Epithelial cell of proximal tubule (primary cell): ENCODE results near the gene GABRR3. TPM values are rescaled to one million over a fixed set of nuclear protein-coding genes. Genes with fewer than 3 reads are reported as not detected.

Experiments used
- DNase-seq: peaks from one replicate; pipeline ENCODE4 v3.0.0-alpha.2; 2011; ENCODE audit warnings: low read depth
- H3K4me3 ChIP-seq: 2 replicates; pipeline ENCODE4 v1.5.1; 2011; ENCODE audit warnings: low read depth, mild to moderate bottlenecking, low read length
- CTCF ChIP-seq: conservative IDR thresholded peaks from 2 replicates; pipeline ENCODE4 v1.5.1; 2012; ENCODE audit warnings: low read depth, mild to moderate bottlenecking, low read length
- total RNA-seq: library from RNA; depleted of rRNA; stranded (reverse); fragments of >200 nt; gene quantifications from 2 replicates; pipeline ENCODE4 v1.2.3, GENCODE V29; 2015

Gene GABRR3
- total RNA-seq, 1 donor from 2014 or later: not detected

- TF ChIP-seq CTCF: no peak
- no peak overlapping the region for H3K4me3 ChIP-seq
- no peak for DNase-seq
These were observed 32.4 kb downstream of the GABRR3 start for GRCh38 chr3:98002717-98003116.

GRCh38 chr3:97999994-98000393 is 35.1 kb downstream of the GABRR3 start:
- no peak overlapping the region for H3K4me3 ChIP-seq
- DNase-seq: no peak
- TF ChIP-seq CTCF: no peak

GRCh38 chr3:97999103-97999502 is 36.0 kb downstream of the GABRR3 start:
- no peak for TF ChIP-seq CTCF
- DNase-seq: no peak
- no peak overlapping the region for H3K4me3 ChIP-seq

GRCh38 chr3:97996988-97997387 is 38.1 kb downstream of the GABRR3 start:
- TF ChIP-seq CTCF: no peak
- no peak for DNase-seq
- H3K4me3 ChIP-seq: no peak overlapping the region

GRCh38 chr3:97994328-97994945 is 40.7 kb downstream of the GABRR3 start:
- no peak overlapping the region for H3K4me3 ChIP-seq
- DNase-seq: no peak
- TF ChIP-seq CTCF: no peak

GRCh38 chr3:97993526-97993925 is 41.6 kb downstream of the GABRR3 start:
- TF ChIP-seq CTCF: no peak

GRCh38 chr3:97992547-97993173 is 42.5 kb downstream of the GABRR3 start:
- no peak for DNase-seq
- no peak overlapping the region for H3K4me3 ChIP-seq
- TF ChIP-seq CTCF: no peak

More at GRCh38 chr3:97993526-97993925, 41.6 kb downstream of the GABRR3 start:
- H3K4me3 ChIP-seq: no peak overlapping the region
- DNase-seq: no peak
